Measurements from ENCODE around the gene CYP8B1.

CYP8B1 gene

GRCh38 chr3:42826141-42826540 lies 49.5 kb downstream of the CYP8B1 start:
- DNase-seq (ENCODE audit: low spot score): no peak

DNA sequence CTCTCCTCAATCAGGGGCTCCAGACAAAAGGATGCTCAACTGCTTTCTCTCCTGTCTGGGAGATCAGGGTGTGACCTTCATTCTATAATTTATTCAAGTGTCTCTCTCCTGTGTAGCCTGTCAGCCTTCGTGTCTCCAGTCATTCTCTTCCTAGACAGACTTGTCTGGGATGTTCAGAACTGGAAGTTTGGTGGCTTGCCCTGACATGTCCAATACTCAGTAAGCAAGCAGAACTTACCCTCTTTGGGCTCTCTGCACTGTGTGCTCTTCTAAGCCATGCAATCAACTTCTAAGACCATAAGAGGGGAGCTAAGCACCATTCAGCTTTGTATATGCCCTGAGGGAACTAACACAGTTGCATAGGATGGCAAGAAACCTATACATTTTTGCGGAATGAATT lies 52.3 kb downstream of the CYP8B1 start:
- DNase-seq (ENCODE audit: low spot score): no peak

- no peak for DNase-seq (ENCODE audit: low spot score)
These were observed 52.9 kb downstream of the CYP8B1 start for GRCh38 chr3:42822828-42823227.

All from GM03348 (cell line).